Esophagus (tissue), 2 donors: ENCODE results near the gene IPO5. TPM values are rescaled to one million over a fixed set of nuclear protein-coding genes. Genes with fewer than 3 reads are reported as not detected.
"Not testable (repeated sequence)": the region's sequence is repeated elsewhere in the genome, so short reads cannot be mapped to it uniquely, and the experiment has no call there.

Experiments used
- H3K27ac ChIP-seq, 2 donors: one replicate each; pipeline ENCODE4 v1.5.1; 2013; ENCODE audit warnings: low read depth in 2 of 2, mild to moderate bottlenecking in 2 of 2, inconsistent platforms in 1 of 2, low read length in 1 of 2, moderate library complexity in 1 of 2
- H3K27me3 ChIP-seq, 2 donors: one replicate each; pipeline ENCODE4 v1.6.1; 2013; ENCODE audit warnings: low read length in 2 of 2, control low read depth in 1 of 2, mild to moderate bottlenecking in 1 of 2; ENCODE audit not compliant: insufficient read depth in 2 of 2, control insufficient read depth in 1 of 2
- H3K36me3 ChIP-seq, 2 donors: one replicate each; pipeline ENCODE4 v1.6.1; 2013; ENCODE audit warnings: low read length in 1 of 2; ENCODE audit not compliant: control insufficient read depth in 2 of 2, insufficient read depth in 2 of 2
- H3K4me1 ChIP-seq, 2 donors: one replicate each; pipeline ENCODE4 v1.6.1; 2013; ENCODE audit warnings: low read length in 1 of 2; ENCODE audit not compliant: control insufficient read depth in 2 of 2, insufficient read depth in 2 of 2
- H3K4me3 ChIP-seq, 2 donors: one replicate each; pipeline ENCODE4 v1.5.1; 2013; ENCODE audit warnings: low read length in 2 of 2, mild to moderate bottlenecking in 2 of 2, low read depth in 1 of 2, moderate library complexity in 1 of 2
- H3K9me3 ChIP-seq, 2 donors: one replicate each; pipeline ENCODE4 v1.6.1; 2013; ENCODE audit warnings: mild to moderate bottlenecking in 2 of 2, low read depth in 1 of 2, low read length in 1 of 2, moderate library complexity in 1 of 2; ENCODE audit not compliant: control insufficient read depth in 2 of 2, insufficient read depth in 1 of 2
- WGBS, 2 donors: extraction: QIAGEN DNeasy Blood & Tissue Kit; methylation state at CpG; one replicate each; pipeline ENCODE4 v1.1.7; 2013; 5-methylcytosine and 5-hydroxymethylcytosine counted together
- polyA plus RNA-seq, 2 donors: library from polyadenylated mRNA; stranded (reverse); fragments of 200-250 nt; gene quantifications; one replicate each; pipeline ENCODE4 v1.2.3, GENCODE V29; 2013
- donor health status: healthy with polysubstance abuse.
- donor health status: Bipolar disorder and iron deficiency.

The IPO5 gene
- polyA plus RNA-seq, 2 donors, result 13.8 to 24.8 TPM

DNA sequence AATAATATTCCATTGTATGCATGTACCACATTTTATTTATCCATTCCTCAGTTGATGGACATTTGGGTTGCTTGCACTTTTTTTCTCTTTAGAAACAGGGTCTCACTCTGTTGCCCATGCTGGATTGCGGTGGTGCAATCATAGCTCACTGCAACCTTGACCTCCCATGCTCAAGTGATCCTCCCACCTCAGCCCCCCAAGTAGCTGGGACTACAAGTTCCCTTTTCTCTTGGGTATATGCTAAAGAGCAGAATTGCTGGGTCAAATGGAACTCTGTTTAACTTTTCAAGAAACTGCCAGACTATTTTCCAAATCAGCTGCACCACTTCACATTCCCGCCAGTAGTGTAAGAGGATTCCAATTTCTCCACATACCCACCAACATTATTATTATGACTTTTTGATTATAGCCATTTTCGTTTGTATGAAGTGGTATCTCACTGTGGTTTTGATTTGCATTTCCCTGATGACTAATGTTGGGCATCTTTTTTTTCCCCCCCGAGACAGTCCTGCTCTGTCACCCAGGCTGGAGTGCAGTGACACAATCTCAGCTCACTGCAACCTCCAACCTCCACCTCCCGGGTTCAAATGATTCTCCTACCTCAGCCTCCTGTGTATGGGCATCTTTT, 7.6 kb upstream of the IPO5 start:
- no peaks in the 10 kb centered on the region for H3K27me3 ChIP-seq
- no peaks in the 10 kb centered on the region for H3K9me3 ChIP-seq
- 81 to 82% methylated on average over 5 of the region's 5 CpGs for WGBS, 2 donors
- no peaks in the 10 kb centered on the region for H3K36me3 ChIP-seq
- no peaks in the 10 kb centered on the region for H3K4me1 ChIP-seq
- no peak overlapping the region for H3K4me3 ChIP-seq
- H3K27ac ChIP-seq, result no peak overlapping the region

DNA sequence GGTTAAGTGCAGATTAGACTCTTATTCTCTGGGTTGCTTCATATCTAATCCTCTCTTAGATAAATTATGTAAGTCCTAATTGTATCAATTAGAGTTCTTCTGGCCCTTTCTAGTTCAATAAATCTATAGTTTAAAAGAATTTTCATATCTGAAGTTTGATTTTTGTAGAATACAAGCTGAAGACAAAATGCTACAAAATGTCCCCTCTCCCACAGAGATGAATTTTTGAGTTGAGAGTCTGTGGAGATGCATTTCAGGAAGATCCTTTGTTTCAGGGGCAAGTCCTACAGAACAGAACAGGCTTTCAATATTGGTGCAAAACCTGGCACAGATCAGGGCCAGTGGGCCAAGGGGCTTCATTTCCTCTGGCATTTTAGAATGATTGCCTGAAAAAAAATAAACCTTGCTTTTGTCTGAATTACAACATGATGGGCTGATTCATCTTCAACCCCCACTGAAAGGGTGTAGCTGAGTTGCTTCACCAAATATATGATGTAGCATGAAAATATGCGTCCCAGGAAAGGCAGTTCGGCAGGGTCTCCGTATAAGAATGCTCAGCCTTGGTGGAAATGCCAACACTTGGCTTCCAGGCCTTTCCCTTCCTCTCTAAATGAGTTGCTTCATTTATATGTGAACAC, 6.4 kb upstream of the IPO5 start:
- Histone ChIP-seq H3K36me3 (no peaks in the 10 kb centered on the region), H3K4me1 (no peaks in the 10 kb centered on the region), H3K4me3 (no peak overlapping the region), H3K27me3 (no peaks in the 10 kb centered on the region), H3K9me3 (no peaks in the 10 kb centered on the region), H3K27ac (no peak overlapping the region)
- WGBS, 2 donors, result 54 to 66% methylated on average over 3 of the region's 3 CpGs

DNA sequence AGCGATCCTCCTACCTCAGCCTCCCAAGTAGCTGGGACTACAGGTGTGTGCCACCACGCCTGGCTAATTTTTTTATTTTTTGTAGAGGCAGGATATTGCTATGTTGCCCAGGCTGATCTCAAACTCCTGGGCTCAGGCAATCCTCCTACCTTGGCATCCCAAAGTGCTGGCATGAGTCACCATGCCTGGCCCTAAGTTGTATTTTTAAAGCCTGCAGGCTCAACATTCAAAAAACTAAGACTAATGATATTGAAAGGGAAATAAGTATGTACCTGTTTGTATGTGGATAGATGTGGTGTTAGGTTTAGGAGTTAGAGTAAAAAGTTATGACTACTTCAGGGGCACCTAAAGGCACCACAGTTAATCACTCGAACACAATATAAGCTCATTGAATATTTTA, 5.4 kb upstream of the IPO5 start:
- no peaks in the 10 kb centered on the region for H3K27me3 ChIP-seq
- no peak overlapping the region for H3K4me3 ChIP-seq
- no peaks in the 10 kb centered on the region for H3K36me3 ChIP-seq
- no peaks in the 10 kb centered on the region for H3K9me3 ChIP-seq
- no peak overlapping the region for H3K27ac ChIP-seq
- WGBS, 2 donors, result 85 to 86% methylated on average over 3 of the region's 3 CpGs
- H3K4me1 ChIP-seq, result no peaks in the 10 kb centered on the region

DNA sequence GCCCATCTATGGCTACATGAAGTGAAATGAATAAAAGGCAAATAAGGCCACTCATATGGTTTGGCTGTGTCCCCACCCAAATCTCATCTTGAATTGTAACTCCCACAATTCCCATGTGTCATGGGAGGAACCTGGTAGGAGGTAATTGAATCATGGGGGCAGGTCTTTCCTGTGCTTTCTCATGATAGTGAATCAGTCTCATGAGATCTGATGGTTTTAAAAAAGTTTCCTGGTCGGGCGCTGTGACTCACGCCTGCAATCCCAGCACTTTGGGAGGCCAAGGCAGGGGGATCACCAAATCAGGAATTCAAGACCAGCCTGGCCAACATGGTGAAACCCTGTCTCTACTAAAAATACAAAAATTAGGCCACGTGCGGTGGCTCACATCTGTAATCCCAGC, 4.2 kb upstream of the IPO5 start:
- not testable (repeated sequence) for H3K36me3 ChIP-seq, H3K4me1 ChIP-seq, H3K27ac ChIP-seq, H3K4me3 ChIP-seq, H3K27me3 ChIP-seq, H3K9me3 ChIP-seq
- 92% methylated on average over 5 of the region's 5 CpGs for WGBS, 2 donors

DNA sequence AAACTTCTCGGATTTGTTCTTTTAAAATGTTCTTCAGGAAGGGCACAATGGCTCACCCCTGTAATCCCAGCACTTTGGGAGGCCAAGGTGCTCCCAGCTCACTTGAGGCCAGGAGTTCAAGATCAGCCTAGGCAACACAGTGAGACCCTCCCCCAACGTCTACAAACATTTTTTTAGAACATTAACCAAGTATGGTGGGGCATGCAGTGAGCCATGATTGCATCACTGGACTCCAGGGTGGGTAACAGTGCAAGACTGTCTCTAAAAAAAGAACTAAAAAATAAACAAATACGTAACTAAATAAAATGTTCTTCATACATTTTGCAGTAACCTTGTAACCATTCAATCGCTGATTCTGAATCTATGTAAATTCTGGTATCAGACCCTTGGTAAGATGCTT, 2.1 kb upstream of the IPO5 start:
- no peak overlapping the region for H3K4me3 ChIP-seq
- H3K9me3 ChIP-seq, result no peaks in the 10 kb centered on the region
- H3K27ac ChIP-seq, result no peak overlapping the region
- no peaks in the 10 kb centered on the region for H3K36me3 ChIP-seq
- no peaks in the 10 kb centered on the region for H3K27me3 ChIP-seq
- H3K4me1 ChIP-seq, result peaks cover 0 to 2% of the 10 kb centered on the region in 2 donors
- WGBS, 2 donors, result 77 to 86% methylated on average over 4 of the region's 4 CpGs

DNA sequence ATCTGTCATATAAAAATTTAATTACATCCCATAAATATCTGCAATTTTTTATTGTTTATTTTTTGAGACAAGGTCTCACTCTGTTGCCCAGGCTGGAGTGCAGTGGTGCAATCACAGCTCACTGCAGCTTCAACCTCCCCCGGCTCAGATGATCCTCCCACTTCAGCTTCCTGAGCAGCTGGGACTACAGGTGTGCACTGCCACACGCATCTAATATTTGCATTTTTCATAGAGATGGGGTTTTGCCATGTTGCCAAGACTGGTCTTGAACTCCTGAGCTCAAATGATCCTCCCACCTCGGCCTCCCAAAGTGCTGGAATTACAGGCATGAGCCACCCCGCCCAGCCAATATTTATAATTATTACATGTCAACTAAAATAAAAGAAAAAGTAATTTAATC, 644 bp upstream of the IPO5 start:
- WGBS, 2 donors, result 79% methylated on average over 4 of the region's 4 CpGs
- not testable (repeated sequence) for H3K27ac ChIP-seq, H3K4me1 ChIP-seq, H3K36me3 ChIP-seq, H3K4me3 ChIP-seq, H3K27me3 ChIP-seq, H3K9me3 ChIP-seq

DNA sequence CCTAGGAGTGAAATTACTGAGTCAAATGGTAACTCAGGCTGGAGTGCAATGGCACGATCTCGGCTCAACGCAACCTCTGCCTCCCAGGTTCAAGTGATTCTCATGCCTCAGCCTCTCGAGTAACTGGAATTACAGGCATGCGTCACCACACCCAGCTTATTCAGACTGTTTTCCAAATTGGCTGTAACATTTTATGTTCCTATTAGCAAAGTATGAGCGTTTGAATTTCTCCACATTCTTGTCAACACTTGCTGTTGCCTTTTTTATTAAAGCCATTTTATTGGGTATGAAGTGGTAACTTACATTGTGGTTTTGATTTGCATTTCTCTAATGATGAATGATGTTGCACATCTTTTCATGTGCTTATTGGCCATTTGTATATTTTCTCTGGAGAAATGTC, 7.9 kb downstream of the IPO5 start:
- no peaks in the 10 kb centered on the region for H3K4me1 ChIP-seq
- H3K4me3 ChIP-seq, result no peak overlapping the region
- H3K36me3 ChIP-seq, result no peaks in the 10 kb centered on the region
- no peak overlapping the region for H3K27ac ChIP-seq
- no peaks in the 10 kb centered on the region for H3K9me3 ChIP-seq
- no peaks in the 10 kb centered on the region for H3K27me3 ChIP-seq
- WGBS, 2 donors, result 86 to 87% methylated on average over 6 of the region's 6 CpGs

DNA sequence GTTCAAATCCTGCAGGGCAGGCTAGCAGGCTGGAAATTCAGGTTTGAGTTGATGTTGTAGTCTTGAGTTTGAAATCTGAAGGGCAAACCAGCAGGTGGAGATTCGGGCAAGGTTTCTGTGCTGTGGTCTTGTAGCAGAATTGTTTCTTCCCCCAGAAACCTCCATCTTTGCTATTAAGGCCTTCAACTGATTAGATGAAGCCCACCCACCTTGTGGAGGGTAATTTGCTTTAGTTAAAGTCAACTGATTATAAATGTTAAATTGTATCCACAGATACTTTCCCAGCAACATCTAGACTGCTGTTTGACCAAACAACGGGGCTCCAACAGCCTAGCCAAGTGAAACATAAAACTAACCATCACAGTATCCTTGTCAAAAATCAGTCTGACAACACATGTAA, 9.4 kb downstream of the IPO5 start:
- Histone ChIP-seq H3K36me3 (no peaks in the 10 kb centered on the region), H3K27ac (no peak overlapping the region), H3K9me3 (no peaks in the 10 kb centered on the region), H3K4me3 (no peak overlapping the region), H3K27me3 (no peaks in the 10 kb centered on the region), H3K4me1 (no peaks in the 10 kb centered on the region)
- 85 to 91% methylated on average over 2 of the region's 2 CpGs for whole genome bisulfite sequencing, 2 donors

DNA sequence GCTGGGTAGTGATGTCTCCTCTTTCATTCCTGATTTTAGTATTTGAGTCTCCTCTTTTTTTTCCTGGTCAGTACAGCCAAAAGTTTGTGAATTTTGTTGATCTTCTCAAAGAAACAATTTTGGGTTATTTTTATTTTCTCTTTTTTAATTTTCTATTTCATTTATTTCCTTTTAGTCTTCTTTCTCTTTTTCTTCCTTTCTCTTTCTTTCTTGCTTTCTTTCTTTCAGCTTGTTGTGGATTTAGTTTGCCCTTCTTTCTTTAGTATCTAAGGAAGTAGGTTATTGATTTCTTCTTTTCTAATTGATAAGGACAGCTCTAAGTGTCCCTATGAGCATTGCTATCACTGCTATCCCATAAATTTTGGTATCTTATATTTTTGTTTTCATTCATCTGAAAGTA, 13.8 kb downstream of the IPO5 start:
- H3K4me1 ChIP-seq, result no peaks in the 10 kb centered on the region

DNA sequence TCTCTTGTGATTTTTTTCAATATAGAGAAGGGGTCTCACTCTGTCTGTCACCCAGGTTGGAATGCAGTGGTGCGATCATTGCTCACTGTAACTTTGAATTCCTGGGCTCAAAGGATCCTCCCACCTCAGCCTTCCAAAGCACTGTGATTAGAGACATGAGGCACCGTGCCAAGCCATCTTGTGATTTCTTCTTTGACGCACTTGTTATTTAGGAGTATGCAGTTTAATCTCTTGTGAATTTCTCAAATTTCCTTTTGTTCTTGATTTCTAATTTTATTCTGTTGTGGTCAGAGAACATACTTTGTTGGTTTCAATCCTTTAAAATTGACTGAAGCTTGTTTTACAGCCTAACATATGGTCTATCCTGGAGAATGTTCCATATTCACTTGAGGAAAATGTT, 14.5 kb downstream of the IPO5 start:
- H3K4me1 ChIP-seq, result no peaks in the 10 kb centered on the region
- WGBS, 2 donors, result 69 to 84% methylated on average over 3 of the region's 3 CpGs
- H3K9me3 ChIP-seq, result no peaks in the 10 kb centered on the region
- no peaks in the 10 kb centered on the region for H3K36me3 ChIP-seq
- H3K27me3 ChIP-seq, result no peaks in the 10 kb centered on the region
- H3K27ac ChIP-seq, result no peak overlapping the region
- H3K4me3 ChIP-seq, result no peak overlapping the region

More for the DNA sequence above, 13.8 kb downstream of the IPO5 start:
- H3K9me3 ChIP-seq, result no peaks in the 10 kb centered on the region
- H3K36me3 ChIP-seq, result no peaks in the 10 kb centered on the region
- no peak overlapping the region for H3K27ac ChIP-seq
- H3K27me3 ChIP-seq, result no peaks in the 10 kb centered on the region
- no peak overlapping the region for H3K4me3 ChIP-seq
